A549 (cell line): Measurements from ENCODE around the gene ZNF536.

Source experiments
- EHMT2 ChIP-seq: fragments of 200-600 bp; sonication (generic); IDR thresholded peaks from 2 replicates; pipeline ENCODE4 v1.6.1; 2016; ENCODE audit warnings: antibody characterized with exemption, low read depth, mild to moderate bottlenecking, moderate library complexity
- EP300 ChIP-seq, 2 experiments: fragments of >200 bp; sonication (Bioruptor Twin); formaldehyde crosslinking; IDR thresholded peaks; 2 replicates in 1 of 2; 3 replicates in 1 of 2; pipeline ENCODE4 v1.6.1; 2016 to 2017

DNA sequence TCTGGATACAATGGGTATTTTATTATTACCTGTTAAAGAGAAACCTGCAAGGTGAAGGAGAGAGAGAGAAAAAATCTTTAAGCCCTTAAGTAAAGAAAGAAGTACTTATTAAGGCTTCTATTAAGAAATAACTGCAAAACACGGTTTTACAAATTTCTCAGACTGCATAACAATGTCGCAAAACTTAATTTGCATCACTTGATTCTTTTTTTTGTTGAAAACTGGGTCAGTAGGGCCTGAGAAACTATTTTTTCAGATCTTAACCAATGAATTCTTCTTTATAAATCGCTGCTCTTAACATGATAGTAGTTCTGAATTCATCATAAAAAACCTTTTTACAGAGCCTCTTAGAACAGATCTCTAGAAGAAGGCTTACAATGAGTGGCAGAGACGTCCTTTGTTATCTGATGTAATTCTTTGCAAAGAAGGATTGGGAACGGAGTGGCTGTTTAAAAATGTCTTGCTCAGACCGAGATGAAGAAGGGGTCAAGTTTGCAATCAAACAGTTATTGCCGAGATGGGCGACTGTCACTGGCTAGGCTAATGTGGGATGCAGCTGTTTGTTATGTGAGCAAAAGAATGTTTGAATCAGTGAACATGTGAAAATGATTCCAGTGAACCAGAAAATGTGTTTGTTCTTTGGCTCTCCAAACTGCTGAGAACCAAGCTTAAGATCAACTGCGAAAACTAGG lies 76.3 kb downstream of the ZNF536 start:
- TF ChIP-seq EP300 (IDR thresholded peaks at IDR 0.05) (no peak), EHMT2 (no peak)
